HG03565 (cell line): ENCODE results near the gene LAT.

Source experiments
- ATAC-seq: cut with Tn5 transposase; IDR thresholded peaks from one replicate; pipeline ENCODE4 v1.9.1; 2021; ENCODE audit warnings: mild to moderate bottlenecking, moderate library complexity; ENCODE audit not compliant: unreplicated experiment

LAT gene

DNA sequence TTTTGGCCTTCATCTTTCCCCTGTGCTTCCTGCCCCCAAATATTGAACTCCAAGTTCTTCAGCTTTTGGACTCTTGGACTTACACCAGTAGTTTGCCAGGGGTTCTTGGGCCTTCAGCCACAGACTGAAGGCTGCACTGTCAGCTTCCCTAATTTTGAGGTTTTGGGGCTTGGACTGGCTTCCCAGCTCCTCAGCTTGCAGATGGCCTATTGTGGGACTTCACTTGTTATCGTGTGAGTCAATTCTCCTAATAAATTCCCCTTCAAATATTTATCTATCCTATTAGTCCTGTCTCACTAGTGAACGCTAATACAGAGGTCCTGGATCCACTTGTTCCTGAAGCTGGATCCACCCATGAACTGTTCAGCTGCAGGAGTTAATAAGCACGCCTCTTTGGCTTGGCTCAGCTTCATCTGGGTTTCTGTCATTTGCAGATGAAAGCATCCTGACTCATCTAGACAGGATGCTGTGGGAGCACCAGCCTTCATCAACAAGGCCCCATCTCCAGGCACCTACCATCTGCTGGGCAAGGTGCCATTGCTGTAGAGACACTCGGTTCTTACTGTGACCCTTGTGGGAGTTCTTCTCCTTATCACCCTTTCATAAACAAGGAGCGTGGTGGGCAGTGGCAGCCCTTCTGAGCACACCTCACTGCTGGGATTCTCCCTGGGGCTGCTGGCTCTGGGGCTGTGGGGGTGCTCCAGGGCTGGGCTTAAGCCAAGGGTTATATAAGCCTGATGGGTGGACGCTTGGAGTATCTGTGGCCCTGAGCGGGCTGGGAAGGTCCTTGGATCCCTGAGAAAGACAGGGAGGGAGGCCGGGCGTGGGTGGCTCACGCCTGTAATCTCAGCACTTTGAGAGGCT lies 23.1 kb downstream of the LAT start:
- no peak for ATAC-seq

DNA sequence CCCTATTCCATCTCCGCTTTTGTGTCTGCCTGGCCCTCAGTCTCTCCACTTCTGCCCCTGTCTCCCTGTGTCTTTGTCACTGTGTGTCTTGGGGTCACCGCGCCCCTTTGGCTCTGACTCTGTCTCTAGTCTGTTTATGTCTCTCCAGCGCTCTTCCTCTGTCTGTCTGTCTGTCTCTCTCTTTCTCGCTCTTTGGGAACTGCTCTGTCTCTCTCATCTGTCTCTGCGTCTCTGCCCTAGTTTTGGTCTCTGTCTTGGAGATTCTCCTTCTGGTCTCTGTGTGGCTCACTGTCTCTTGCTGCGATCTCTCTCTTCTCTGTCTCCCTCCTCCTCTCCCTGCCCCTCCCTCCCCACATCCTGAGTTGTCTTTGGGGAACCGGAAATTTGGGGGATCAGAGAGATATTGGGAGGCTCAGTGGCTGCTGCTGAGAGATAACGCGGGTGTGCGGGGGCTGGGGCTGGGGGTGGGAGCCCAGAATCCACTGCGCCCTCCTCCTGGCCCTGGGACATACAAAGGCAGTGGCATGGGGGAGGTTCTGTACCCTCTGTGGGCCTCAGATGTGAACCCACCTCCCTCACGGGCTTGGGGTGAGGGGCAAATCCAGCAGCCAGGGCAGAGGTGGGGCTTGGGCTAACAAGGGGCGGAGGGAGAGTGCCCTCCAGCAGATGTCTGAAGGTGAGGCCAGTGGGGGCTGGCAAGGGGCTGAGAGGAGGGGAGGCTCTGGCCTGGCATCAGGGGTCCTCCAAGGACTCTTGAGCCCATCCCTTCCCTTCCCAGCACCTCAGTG lies 24.4 kb downstream of the LAT start:
- no peak for ATAC-seq

DNA sequence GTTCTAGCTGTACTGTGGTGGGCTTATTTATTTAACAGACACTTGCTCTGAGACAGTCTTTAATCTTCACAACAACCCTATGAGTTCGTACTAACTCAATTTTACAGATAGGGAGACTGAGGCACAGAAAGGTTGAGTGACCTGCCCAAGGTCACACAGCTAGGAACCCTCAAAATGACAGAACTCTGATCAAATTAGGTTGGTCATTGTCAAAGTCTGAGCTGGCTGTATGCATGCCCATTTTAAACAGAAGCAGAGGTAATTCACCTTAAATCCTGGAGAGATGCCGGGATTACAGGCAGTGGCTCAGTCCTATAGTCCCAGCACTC lies 24.9 kb downstream of the LAT start:
- ATAC-seq = no peak

DNA sequence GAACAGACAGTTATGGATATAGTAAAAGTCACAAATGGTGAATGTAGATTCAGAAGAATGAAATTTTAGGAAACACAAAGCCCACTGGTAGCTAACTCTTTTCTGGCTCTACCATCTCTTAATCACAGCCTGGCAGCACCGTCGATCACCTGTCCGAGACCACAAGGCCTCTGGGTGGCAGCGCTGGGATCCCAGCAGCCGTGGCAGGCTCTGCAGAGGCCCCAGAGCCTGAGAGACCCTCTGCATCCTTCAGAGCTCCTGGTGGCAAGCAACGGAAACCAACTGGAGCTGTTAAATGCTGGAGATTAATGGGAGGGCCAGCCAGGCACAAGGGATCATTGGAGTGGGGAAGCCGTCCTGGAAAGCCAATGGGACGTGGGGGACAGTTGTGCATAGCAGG lies 26.3 kb downstream of the LAT start:
- ATAC-seq = no peak

DNA sequence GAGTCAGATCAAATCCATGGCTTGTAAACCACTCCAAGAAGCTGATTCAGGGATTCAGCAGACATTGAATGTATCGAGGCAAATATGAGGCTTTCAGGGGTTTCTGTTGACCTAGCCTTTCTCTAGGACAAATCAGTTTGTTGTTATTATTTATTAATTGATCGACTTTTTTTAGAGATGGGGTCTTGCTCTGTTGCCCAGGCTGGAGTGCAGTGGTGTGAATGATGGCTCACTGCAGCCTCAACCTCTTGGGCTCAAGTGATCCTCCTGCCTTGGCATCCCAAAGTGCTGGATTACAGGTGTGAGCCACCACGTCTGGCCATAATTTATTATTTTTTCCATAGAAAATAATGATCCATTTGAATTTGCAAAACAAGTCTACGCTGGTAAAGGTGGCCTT lies 27.0 kb downstream of the LAT start:
- no peak for ATAC-seq

DNA sequence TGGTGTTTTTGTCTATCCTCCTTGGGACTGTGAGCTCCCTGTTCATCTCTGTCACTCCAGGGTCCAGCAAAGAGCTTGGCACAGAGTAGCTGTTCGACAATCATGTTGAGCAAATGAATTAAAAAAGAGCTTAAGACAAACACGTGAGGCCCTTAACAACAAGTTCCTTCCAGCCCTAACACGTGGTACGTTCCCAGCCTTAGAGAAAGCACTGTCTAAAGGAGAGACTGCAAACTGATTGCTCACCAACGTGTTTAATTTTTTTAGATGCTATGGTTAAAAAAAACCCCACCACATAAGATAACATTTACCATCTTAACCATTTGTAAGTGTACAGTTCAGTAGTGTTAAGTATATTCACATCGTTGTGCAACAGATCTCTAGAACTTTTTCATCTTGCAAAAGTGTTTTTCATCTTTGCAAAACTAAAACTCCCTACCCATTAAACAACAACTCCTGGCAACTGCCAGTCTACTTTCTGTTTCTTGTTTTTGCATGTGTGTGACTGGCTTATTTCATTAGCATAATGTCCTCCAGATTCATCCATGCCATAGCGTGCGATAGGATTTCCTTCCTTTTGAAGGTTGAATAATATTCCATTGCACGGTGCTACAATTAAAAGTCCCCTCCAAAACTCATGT lies 28.2 kb downstream of the LAT start:
- no peak for ATAC-seq

DNA sequence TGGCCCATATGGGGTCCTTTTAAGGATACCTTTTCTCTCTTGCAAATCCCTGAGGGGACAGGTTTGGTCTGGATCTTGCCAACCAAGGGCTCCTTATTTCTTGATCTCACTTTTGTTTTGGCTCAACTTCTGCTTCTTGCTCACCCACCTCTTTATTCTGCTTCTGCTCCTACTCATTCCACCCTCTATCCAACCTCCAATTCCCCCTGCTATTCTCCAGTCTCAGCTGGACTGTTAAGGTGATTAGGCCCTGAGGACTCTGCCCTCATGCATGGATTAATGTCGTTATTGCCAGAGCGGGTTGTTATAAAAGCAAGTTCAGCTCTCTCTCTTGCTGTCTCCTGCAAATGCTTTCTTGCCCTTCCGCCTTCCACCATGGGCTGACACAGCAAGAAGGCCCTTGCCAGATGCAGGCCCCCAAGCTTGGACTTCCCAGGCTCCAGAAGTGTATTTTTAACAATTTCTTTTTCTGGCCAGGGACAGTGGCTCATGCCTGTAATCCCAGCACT lies 29.8 kb downstream of the LAT start:
- ATAC-seq = no peak

DNA sequence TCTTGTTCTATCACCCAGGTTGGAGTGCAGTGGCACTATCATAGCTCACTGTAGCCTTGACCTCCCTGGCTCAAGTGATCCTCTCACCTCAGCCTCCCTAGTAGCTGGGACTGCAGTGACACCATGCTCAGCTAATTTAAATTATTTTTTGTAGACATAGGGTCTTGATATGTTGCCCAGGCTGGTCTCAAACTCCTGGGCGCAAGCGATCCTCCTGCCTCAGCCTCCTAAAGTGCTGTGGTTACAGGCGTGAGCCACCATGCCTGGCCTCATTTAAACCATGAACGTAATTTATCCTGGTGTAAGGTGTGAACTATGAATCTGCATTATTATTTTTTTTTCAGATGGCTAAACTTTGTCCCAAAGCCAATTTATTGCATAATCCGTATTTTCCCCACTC lies 37.3 kb downstream of the LAT start:
- ATAC-seq = no peak

DNA sequence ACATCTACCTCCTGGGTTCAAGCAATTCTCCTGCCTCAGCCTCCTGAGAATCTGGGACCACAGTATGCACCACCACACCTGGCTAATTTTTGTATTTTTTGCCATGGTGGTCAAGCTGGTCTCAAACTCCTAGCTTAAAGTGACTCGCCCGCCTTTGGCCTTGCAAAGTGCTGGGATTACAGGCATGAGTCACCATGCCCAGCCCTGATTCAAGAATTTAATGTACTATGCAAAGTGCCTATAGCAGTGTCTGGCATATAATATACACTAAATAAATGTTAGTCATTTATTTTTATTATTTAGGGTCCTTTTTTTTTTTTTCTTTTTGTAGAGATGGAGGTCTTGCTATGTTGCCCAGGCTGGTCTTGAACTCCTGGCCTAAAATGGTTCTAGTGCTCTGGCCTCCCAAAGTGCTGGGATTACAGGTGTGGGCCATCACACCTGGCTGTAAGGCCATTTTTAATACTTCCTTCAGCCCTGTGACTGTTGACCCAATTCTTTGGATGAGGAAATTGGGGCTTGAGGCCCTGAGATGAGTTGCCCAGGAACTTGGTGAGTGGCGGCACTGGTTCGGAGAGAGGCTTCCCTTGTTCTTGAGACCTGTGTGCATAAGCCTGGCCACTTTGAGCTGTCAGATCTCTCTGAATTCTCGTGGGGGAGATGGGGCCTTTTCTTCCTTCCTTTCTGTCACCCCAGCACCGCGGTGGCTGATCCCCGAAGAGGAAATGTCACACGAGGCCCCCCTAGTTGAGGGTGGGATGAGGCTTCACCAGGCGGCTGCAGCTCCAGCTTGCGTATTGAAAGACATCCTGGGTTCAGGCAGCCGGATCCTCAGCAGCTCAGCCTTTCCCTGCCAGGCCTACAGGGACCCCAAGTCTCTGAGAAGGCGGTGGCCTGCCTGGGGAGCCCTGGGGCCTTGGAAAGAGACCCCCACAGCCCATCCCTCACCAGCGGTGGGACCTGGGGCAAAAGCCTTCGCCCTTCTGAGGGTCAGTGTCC lies 38.7 kb downstream of the LAT start:
- no peak for ATAC-seq

DNA sequence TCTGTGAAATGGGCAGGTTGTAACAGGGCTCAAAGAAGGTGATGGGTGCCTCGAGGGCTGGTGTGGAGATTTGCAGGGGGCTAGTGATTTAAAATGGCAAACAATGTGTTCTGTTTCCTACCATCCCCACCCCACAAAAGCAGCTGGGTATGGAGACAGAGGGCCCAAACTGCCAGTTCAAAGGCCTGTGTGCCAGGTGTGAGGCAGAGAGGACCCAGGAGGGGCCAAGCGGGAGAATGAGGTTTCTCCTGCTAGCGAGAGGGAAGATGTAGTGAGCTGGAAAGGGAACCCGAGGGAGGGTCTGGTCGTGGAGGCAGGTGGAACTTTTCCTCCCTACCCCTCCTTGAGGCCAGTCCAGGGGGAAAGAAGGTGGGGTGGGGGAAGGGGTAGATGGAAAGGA lies 39.4 kb downstream of the LAT start:
- ATAC-seq = no peak

DNA sequence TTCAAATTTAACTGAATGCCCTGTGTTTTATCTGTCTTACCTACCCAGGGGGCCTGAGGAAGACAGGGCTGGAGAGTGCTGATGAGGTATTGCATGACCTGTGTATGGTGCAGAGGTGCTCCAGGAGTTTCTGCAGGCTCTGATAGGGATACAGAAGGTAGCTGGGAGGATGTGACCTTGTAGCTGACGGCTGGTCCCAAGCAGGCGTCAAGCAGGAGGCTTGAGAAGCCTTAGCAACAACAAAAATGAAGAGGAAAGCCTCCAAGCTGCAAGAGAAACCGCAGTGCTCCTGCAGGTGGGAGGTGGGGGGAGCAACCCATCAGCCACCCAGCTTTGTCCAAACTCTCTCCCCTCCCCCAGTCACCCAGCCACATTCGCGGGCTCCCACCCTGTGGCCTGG lies 40.4 kb downstream of the LAT start:
- ATAC-seq = no peak

DNA sequence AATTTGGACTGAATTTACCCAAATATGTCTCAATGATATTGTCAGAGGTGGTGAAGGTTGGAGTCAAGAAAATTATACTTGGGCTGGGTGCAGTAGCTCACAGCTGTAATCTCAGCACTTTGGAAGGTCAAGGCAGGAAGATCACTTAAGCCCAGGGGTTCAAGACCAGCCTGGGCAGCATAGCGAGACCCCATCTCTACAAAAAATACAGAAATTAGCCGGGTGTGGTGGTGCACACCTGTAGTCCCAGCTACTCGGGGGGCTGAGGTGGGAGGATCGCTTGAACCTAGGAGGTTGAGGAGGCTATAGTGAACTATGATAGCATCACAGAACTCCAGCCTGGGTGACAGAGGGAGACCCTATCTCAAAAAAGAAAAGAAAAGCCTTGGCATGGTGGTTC lies 40.9 kb downstream of the LAT start:
- no peak for ATAC-seq

DNA sequence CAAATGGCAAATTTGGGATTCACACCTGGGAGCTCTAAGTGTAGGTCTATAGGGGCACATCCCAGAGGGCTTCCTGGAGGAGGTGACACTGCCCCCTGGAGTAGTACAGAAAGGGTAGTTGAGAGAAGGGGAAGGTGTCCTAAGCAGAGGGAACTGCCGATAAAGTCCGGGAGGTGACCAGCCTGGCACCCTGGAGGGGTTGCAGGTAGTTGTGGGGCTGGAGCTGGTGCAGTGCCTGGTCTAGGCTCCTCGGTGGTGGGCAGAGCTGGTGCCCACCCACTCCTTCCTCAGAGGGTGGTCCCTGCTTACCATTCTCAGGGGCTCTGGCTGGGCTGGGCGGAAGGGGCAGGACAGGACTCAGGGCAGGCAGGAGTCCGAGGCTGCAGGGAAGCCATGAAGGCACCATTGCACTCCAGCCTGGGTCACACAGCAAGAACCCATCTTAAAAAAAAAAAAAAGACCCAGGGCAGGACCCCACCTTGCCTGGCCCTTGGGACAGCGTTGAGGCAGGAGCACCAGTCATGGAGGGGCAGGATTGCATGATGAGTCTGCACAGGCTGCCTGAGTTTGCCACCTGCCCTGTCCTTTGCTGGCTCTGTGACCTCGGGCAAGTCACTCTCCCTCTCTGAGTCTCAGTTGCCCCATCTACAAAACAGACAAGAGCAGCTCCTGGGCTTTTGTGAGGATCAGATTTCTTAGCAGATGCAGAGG lies 43.8 kb downstream of the LAT start:
- ATAC-seq = no peak

DNA sequence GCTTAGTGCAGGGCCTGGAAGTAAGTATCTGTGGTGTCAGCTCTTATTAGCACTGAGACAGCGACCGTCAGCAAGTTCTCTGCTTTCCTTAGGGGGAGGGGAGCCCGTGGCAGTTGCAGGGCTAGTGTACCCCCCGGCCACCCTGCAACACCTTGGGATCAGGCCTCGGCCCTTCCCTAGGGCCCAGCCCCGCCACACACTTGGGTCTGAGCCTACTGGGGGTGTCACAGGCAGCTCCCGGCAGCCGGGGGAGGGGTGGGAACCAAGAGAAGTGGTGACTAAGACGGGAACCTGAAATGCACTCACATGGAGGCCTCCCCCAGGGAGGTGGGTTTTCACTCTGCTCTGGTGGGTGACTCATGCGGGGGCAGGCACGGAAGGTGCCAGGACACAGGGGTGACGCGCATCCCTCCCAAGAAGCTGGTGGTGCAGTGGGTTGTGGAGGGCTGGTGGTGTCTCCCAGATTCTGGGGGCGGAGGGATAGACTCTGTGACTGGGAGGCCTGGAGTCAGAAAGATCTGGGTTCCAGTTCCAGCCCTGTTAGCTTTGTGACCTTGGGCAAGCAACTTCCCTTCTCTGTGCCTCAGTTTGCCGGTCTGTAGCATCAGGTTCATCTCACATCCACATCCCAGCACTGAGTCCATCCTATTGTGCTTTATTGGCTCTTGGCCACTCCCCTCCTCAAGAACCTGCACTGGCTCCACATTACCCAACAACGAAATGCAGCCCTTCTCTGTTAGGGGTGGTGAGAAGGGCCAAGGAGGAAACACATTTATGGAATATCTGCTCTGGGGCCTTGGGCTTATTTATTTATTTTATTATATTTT lies 44.5 kb downstream of the LAT start:
- no peak for ATAC-seq

DNA sequence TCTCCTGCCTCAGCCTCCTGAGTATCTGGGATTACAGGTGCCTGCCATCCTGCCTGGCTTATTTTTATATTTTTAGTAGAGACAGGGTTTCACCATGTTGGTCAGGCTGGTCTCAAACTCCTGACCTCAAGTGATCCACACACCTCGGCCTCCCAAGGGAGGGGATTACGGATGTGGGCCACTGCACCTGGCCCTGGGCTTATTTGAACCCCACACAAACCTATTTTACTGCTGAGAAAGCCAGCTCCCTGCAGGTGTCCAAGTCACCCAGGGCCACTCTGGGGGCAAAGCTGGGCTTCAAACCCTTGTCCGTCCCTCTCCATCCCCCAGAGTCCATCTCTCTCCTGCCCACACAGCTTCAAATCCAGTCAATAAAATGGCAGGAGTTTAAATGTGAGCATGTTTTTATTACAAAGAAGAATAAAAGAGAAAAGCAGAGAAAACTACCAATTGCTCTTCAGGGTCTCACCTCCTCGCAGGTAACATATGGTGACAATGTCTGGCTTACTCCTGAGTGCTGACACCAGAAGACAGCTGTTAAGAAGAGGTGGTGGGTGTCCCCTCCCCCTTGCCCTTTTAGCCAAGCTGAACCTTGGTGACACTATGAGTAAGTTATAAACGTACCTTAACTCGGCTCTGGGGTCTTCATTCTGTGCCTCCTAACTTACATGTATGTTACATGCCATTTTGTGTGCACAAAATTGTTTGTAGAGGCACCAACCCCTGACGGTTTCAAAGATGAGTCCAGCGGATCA lies 45.4 kb downstream of the LAT start:
- no peak for ATAC-seq
